Mucosa of descending colon (tissue), 3 donors: Measurements from ENCODE around the gene IPO4. TPM values are rescaled to one million over a fixed set of nuclear protein-coding genes. Genes with fewer than 3 reads are reported as not detected.
A peak's percentile ranks its signal among the peaks of the same experiment; 100 is the strongest.
"Not testable (repeated sequence)": the region's sequence is repeated elsewhere in the genome, so short reads cannot be mapped to it uniquely, and the experiment has no call there.

Source experiments
- ATAC-seq: fragments of 200-7000 bp; cut with Tn5 transposase; one replicate; pipeline ENCODE4 v1.9.1; 2020; ENCODE audit warnings: mild to moderate bottlenecking, moderate library complexity
- DNase-seq, 3 donors: peaks; one replicate each; pipeline ENCODE4 v3.0.0-alpha.2; 2020
- H3K36me3 ChIP-seq: fragments of 200-600 bp; one replicate; pipeline ENCODE4 v1.8.0; 2021; ENCODE audit warnings: low read depth, mild to moderate bottlenecking
- H3K4me1 ChIP-seq: fragments of 200-600 bp; one replicate; pipeline ENCODE4 v1.8.0; 2021; ENCODE audit warnings: low read depth, mild to moderate bottlenecking
- H3K4me3 ChIP-seq: fragments of 200-600 bp; one replicate; pipeline ENCODE4 v1.8.0; 2021; ENCODE audit warnings: mild to moderate bottlenecking
- H3K9me3 ChIP-seq: fragments of 200-600 bp; one replicate; pipeline ENCODE4 v1.8.0; 2021; ENCODE audit warnings: mild to moderate bottlenecking
- CTCF ChIP-seq: fragments of 200-600 bp; IDR thresholded peaks from one replicate; pipeline ENCODE4 v1.8.0; 2022; ENCODE audit warnings: antibody characterized with exemption, mild to moderate bottlenecking
- intact Hi-C, 2 donors: fragments of 100-400 bp; cut with DNase I in 1 of 2; cut with micrococcal nuclease in 1 of 2; formaldehyde crosslinking; loops; one replicate each; pipeline versions ENCODE4 v1.11.0 to v1.11.1; 2022; cut with DNase I, micrococcal nuclease
- total RNA-seq, 3 donors: library from RNA; stranded (reverse); fragmentation: NEBNext Ultra II Directional in 2 of 3; extraction: Animal tissue kit (Norgen Biotek cat#: 25700) in 2 of 3; gene quantifications; one replicate each; pipeline versions ENCODE4 v1.2.1 to v1.2.4, GENCODE V29; 2021 to 2023
- donor health status: DM: no; HTN: no; CAD: no; lungs with moderate emphysema.
- donor health status: DM: no; HTN: no; CAD: no.
- donor health status: DM: no; HTN: yes; CAD: no.

The IPO4 gene
- total RNA-seq, 3 donors from 2014 or later = 23.2 to 29.3 (median 26.8) TPM

GRCh38 chr14:24219080-24219479, 30.5 kb upstream of the IPO4 start:
- Histone ChIP-seq H3K4me1 (peaks cover 9% of the 10 kb centered on the region), H3K9me3 (no peaks in the 10 kb centered on the region), H3K36me3 (no peaks in the 10 kb centered on the region), H3K4me3 (no peak overlapping the region)
- ATAC-seq (no peak), DNase-seq (no peak)
- TF ChIP-seq CTCF = no peak
- intact Hi-C loops = no loop called here

- H3K4me1 ChIP-seq = peaks cover 19% of the 10 kb centered on the region
- H3K36me3 ChIP-seq, DNase-seq, H3K4me3 ChIP-seq, intact Hi-C loops, ATAC-seq, H3K9me3 ChIP-seq: not testable (repeated sequence)
Observed at GRCh38 chr14:24216876-24217275, 28.3 kb upstream of the IPO4 start.

- Histone ChIP-seq H3K4me1 (peaks cover 19% of the 10 kb centered on the region), H3K36me3 (no peaks in the 10 kb centered on the region), H3K4me3 (no peak overlapping the region), H3K9me3 (no peaks in the 10 kb centered on the region)
- no peak for TF ChIP-seq CTCF
- intact Hi-C loops = no loop called here
- DNase-seq (no peak), ATAC-seq (no peak)
Observed at GRCh38 chr14:24216345-24216699, 27.7 kb upstream of the IPO4 start.

GRCh38 chr14:24215495-24216344, 27.1 kb upstream of the IPO4 start, which contains the start of gene MDP1:
Gene MDP1, minus strand, starts transcription at chr14:24216066. Its CDS starts 111 bp downstream, at chr14:24215955.
- H3K4me1 ChIP-seq = peaks cover 19% of the 10 kb centered on the region
- H3K9me3 ChIP-seq = no peaks in the 10 kb centered on the region
- ATAC-seq (peak; percentile 86), DNase-seq (peak; percentile 91)
- H3K4me3 ChIP-seq = peak within 1 kb of the TSS; percentile 74
- no peaks in the 10 kb centered on the region for H3K36me3 ChIP-seq
- TF ChIP-seq CTCF = peak; percentile 31
- intact Hi-C loops = no loop called here

GRCh38 chr14:24213866-24214662, 25.4 kb upstream of the IPO4 start:
- intact Hi-C loops = no loop called here
- DNase-seq (no peak), ATAC-seq (no peak)
- no peaks in the 10 kb centered on the region for H3K9me3 ChIP-seq
- H3K4me1 ChIP-seq = peaks cover 19% of the 10 kb centered on the region
- TF ChIP-seq CTCF = no peak
- H3K4me3 ChIP-seq = no peak overlapping the region
- peaks cover 3% of the 10 kb centered on the region for H3K36me3 ChIP-seq
